Umbilical cord (tissue), 2 donors: ENCODE measurements around the gene FANCD2. TPM values are rescaled to one million over a fixed set of nuclear protein-coding genes. Genes with fewer than 3 reads are reported as not detected.
"Not testable (repeated sequence)": the region's sequence is repeated elsewhere in the genome, so short reads cannot be mapped to it uniquely, and the experiment has no call there.

Experiments used
- DNase-seq: peaks from one replicate; pipeline ENCODE4 v3.0.0-alpha.2; 2015; ENCODE audit warnings: low spot score
- total RNA-seq: library from RNA; depleted of rRNA; stranded (reverse); fragments of >200 nt; gene quantifications from one replicate; pipeline ENCODE4 v1.2.3, GENCODE V29; 2014; ENCODE audit warnings: low replicate concordance; ENCODE audit not compliant: insufficient read depth

FANCD2 gene
- total RNA-seq, 1 donor from 2014 or later = 2.6 TPM

- DNase-seq = no peak
These were observed 72.8 kb downstream of the FANCD2 start for GRCh38 chr3:10099041-10099440.

GRCh38 chr3:10106919-10107318 lies 80.7 kb downstream of the FANCD2 start:
- no peak for DNase-seq

GRCh38 chr3:10108091-10108490 lies 81.9 kb downstream of the FANCD2 start, which contains the start of gene FANCD2OS:
TSS of gene FANCD2OS (minus strand) at chr3:10108255. CDS start at chr3:10104774, 3,481 bp downstream.
- no peak for DNase-seq

- peak; percentile 98 for DNase-seq
These were observed 89.3 kb downstream of the FANCD2 start, which contains the start of gene BRK1 for GRCh38 chr3:10115326-10116137. TSS of gene BRK1 (plus strand) at chr3:10115675. CDS start at chr3:10115702, 27 bp downstream.

GRCh38 chr3:10116138-10116460 lies 89.9 kb downstream of the FANCD2 start:
- DNase-seq = no peak

GRCh38 chr3:10116928-10117327 lies 90.7 kb downstream of the FANCD2 start:
- DNase-seq = no peak

GRCh38 chr3:10119376-10119775 lies 93.1 kb downstream of the FANCD2 start:
- DNase-seq = no peak

GRCh38 chr3:10121064-10121463 lies 94.8 kb downstream of the FANCD2 start:
- no peak for DNase-seq

- DNase-seq = no peak
These were observed 96.5 kb downstream of the FANCD2 start for GRCh38 chr3:10122724-10123123.

- DNase-seq = not testable (repeated sequence)
These were observed 109.6 kb downstream of the FANCD2 start for GRCh38 chr3:10135872-10136271.

GRCh38 chr3:10136426-10137005 lies 110.3 kb downstream of the FANCD2 start:
- no peak for DNase-seq

- DNase-seq = peak; percentile 6
These were observed 110.9 kb downstream of the FANCD2 start for GRCh38 chr3:10137178-10137577.

- no peak for DNase-seq
These were observed 114.8 kb downstream of the FANCD2 start for GRCh38 chr3:10140996-10141546.

GRCh38 chr3:10142707-10143560 lies 116.7 kb downstream of the FANCD2 start:
- DNase-seq = no peak

GRCh38 chr3:10145685-10146084 lies 119.4 kb downstream of the FANCD2 start:
- peak; percentile 10 for DNase-seq

GRCh38 chr3:10149226-10149625 lies 123.0 kb downstream of the FANCD2 start:
- DNase-seq = no peak

- DNase-seq = no peak
These were observed 124.8 kb downstream of the FANCD2 start for GRCh38 chr3:10150987-10151386.

Other genes starting within 250 kb of the FANCD2 start
- 43.3 TPM for gene TADA3, start 234.0 kb upstream of the FANCD2 start, total RNA-seq
- gene ARPC4, start 233.4 kb upstream of the FANCD2 start, total RNA-seq = 154 TPM
- gene TTLL3, start 216.2 kb upstream of the FANCD2 start, total RNA-seq = 10.4 TPM
- gene RPUSD3, start 182.4 kb upstream of the FANCD2 start, total RNA-seq = 10.4 TPM
- 4.6 TPM for gene CIDEC, start 146.2 kb upstream of the FANCD2 start, total RNA-seq
- 13.2 TPM for gene JAGN1, start 135.8 kb upstream of the FANCD2 start, total RNA-seq
- gene IL17RE, start 123.6 kb upstream of the FANCD2 start, total RNA-seq = 0.72 TPM
- 39.2 TPM for gene IL17RC, start 109.3 kb upstream of the FANCD2 start, total RNA-seq
- 31.5 TPM for gene CRELD1, start 92.6 kb upstream of the FANCD2 start, total RNA-seq
- 0.24 TPM for gene PRRT3, start 74.0 kb upstream of the FANCD2 start, total RNA-seq
- gene EMC3, start 39.6 kb upstream of the FANCD2 start, total RNA-seq = 35.2 TPM
- 1.7 TPM for gene FANCD2OS, start 81.8 kb downstream of the FANCD2 start, total RNA-seq
- 115 TPM for gene BRK1, start 89.2 kb downstream of the FANCD2 start, total RNA-seq
- 58.5 TPM for gene VHL, start 115.3 kb downstream of the FANCD2 start, total RNA-seq
- 2.9 TPM for gene IRAK2, start 138.5 kb downstream of the FANCD2 start, total RNA-seq
- 12.5 TPM for gene TATDN2, start 222.0 kb downstream of the FANCD2 start, total RNA-seq